PC-9 (cell line): Measurements from ENCODE around the gene NDUFAF2. TPM values are rescaled to one million over a fixed set of nuclear protein-coding genes. Genes with fewer than 3 reads are reported as not detected.

Experiments
- BruUV-seq: library from RNA; stranded (reverse); fragments of 400-500 nt; replicated peaks from 2 replicates; lab custom pipeline; 2021; lab: Mats Ljungman, UMichigan
- CTCF ChIA-PET: fragments of 300-600 bp; sonication (Branson Sonifier 250); formaldehyde crosslinking; loops from one replicate; lab custom pipeline; 2022; ENCODE audit warnings: antibody characterized with exemption; lab: Charles Lee
- POLR2A ChIA-PET: fragments of 300-600 bp; sonication (Branson Sonifier 250); formaldehyde crosslinking; loops from one replicate; lab custom pipeline; 2022; ENCODE audit warnings: antibody characterized with exemption; ENCODE audit not compliant: unreplicated experiment; lab: Charles Lee
- DNase-seq, 2 experiments: peaks; one replicate each; pipeline versions ENCODE4 v3.0.0 to v3.0.0-alpha.2; 2015 to 2022; ENCODE audit warnings: mixed read lengths in 1 of 2
- H2AFZ ChIP-seq: fragments of 200-600 bp; sonication (generic); 2 replicates; pipeline ENCODE4 v1.8.1; 2017; ENCODE audit warnings: antibody characterized with exemption
- H3F3A ChIP-seq: fragments of 200-600 bp; sonication (generic); 2 replicates; pipeline ENCODE4 v1.8.1; 2017; ENCODE audit warnings: antibody characterized with exemption, mild to moderate bottlenecking, low read depth; ENCODE audit not compliant: insufficient read depth
- H3K27ac ChIP-seq: fragments of 200-600 bp; sonication (generic); 2 replicates; pipeline ENCODE4 v1.6.1; 2016; ENCODE audit warnings: mixed run types
- H3K27me3 ChIP-seq: fragments of 200-600 bp; sonication (generic); 2 replicates; pipeline ENCODE4 v1.6.1; 2016; ENCODE audit warnings: low read depth, mixed run types; ENCODE audit not compliant: insufficient read depth
- H3K36me3 ChIP-seq: fragments of 200-600 bp; sonication (generic); 2 replicates; pipeline ENCODE4 v1.6.1; 2016; ENCODE audit warnings: low read depth, mixed run types
- H3K4me1 ChIP-seq: fragments of 200-600 bp; sonication (generic); replicated peaks from 2 replicates; pipeline ENCODE4 v1.6.1; 2016; ENCODE audit warnings: mixed run types; ENCODE audit not compliant: insufficient read depth
- H3K4me2 ChIP-seq: fragments of 200-600 bp; sonication (generic); 2 replicates; pipeline ENCODE4 v1.6.1; 2017; ENCODE audit warnings: mixed run types
- H3K4me3 ChIP-seq: fragments of 200-600 bp; sonication (generic); 2 replicates; pipeline ENCODE4 v1.6.1; 2016; ENCODE audit warnings: mixed run types
- H3K79me2 ChIP-seq: fragments of 200-600 bp; sonication (generic); 2 replicates; pipeline ENCODE4 v1.6.1; 2017; ENCODE audit warnings: low read depth, mixed run types
- H3K9me2 ChIP-seq: fragments of 200-600 bp; sonication (generic); 2 replicates; pipeline ENCODE4 v1.8.1; 2017; ENCODE audit warnings: mild to moderate bottlenecking; ENCODE audit not compliant: insufficient read depth
- H3K9me3 ChIP-seq: fragments of 200-600 bp; sonication (generic); 2 replicates; pipeline ENCODE4 v1.8.1; 2016; ENCODE audit warnings: low read depth; ENCODE audit not compliant: insufficient read depth
- H4K20me1 ChIP-seq: fragments of 200-600 bp; sonication (generic); 2 replicates; pipeline ENCODE4 v1.8.1; 2017; ENCODE audit not compliant: insufficient read depth
- EZH2 ChIP-seq: fragments of 200-600 bp; sonication (generic); IDR thresholded peaks from 2 replicates; pipeline ENCODE4 v1.8.0; 2017; ENCODE audit warnings: antibody characterized with exemption, low read depth
- intact Hi-C: fragments of 100-400 bp; cut with micrococcal nuclease; formaldehyde crosslinking; loops from one replicate; pipeline ENCODE4 v1.10.0; 2022; ENCODE audit not compliant: unreplicated experiment
- total RNA-seq: library from RNA; stranded (reverse); gene quantifications from 2 replicates; pipeline ENCODE4 v1.2.3, GENCODE V29; 2021
- TF ChIP-seq, protein P1 (sequence below): fragments of 200-600 bp; sonication (generic); conservative IDR thresholded peaks from 2 replicates; pipeline ENCODE4 v1.6.1; 2017; ENCODE audit warnings: mixed run types, antibody characterized with exemption, mild to moderate bottlenecking, moderate library complexity

The NDUFAF2 gene
- total RNA-seq, 1 experiment from 2014 or later: 42.7 TPM

DNA sequence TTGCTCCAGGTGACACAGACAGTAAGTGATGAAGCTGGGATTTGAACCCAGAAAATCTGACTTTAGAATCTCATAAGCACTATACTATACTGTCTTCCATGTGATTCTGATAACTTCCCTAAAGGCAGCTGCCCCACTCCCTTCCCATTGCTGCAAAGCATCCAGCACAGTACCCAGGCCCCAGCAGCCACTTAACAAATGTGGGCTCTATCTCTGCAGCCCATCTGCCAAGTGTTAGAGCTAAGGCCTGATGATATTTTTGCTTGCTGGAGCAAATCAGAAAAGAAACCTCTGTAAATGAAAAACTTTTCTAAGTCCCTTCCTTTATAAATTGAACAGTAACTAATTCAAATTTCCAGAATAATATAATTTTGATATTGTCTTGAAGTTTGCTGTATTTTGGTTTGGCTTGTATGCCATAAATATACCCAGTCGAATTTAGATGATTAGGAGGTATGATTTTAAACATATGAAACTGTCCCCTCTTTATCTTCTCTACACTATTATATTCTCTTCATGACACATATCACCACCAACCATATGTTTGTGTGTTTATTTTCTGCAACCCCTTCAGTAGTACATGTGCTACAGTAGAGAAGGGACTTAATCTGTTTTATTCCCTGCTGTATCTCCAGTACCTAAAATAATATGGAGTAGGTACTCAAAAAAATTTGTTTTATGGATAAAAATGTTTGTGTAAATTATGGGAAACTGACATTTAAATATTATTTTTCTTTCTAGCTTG, 153.4 kb downstream of the NDUFAF2 start:
- H3K27ac ChIP-seq: no peak overlapping the region
- no peaks in the 10 kb centered on the region for H3K9me3 ChIP-seq
- peaks cover 10% of the 10 kb centered on the region; the same call in 1 of the 2 replicates for H3K36me3 ChIP-seq
- no peak overlapping the region for H3K4me3 ChIP-seq
- DNase-seq: no peak
- no peaks in the 10 kb centered on the region for H3K4me1 ChIP-seq
- POLR2A ChIA-PET: no interaction called here
- no peak overlapping the region for H3K4me2 ChIP-seq
- BruUV-seq: no TSS peak
- no peak overlapping the region for H2AFZ ChIP-seq
- no peaks in the 10 kb centered on the region for H3K27me3 ChIP-seq
- CTCF ChIA-PET: no interaction called here
- no peaks in the 10 kb centered on the region; the same call in none of the 2 replicates for H4K20me1 ChIP-seq
- intact Hi-C loops: no loop called here
- no peaks in the 10 kb centered on the region for H3F3A ChIP-seq
- no peaks in the 10 kb centered on the region for H3K79me2 ChIP-seq
- H3K9me2 ChIP-seq: no peaks in the 10 kb centered on the region; the same call in 1 of the 2 replicates
- TF ChIP-seq EZH2: no peak
- TF ChIP-seq, protein P1, sequence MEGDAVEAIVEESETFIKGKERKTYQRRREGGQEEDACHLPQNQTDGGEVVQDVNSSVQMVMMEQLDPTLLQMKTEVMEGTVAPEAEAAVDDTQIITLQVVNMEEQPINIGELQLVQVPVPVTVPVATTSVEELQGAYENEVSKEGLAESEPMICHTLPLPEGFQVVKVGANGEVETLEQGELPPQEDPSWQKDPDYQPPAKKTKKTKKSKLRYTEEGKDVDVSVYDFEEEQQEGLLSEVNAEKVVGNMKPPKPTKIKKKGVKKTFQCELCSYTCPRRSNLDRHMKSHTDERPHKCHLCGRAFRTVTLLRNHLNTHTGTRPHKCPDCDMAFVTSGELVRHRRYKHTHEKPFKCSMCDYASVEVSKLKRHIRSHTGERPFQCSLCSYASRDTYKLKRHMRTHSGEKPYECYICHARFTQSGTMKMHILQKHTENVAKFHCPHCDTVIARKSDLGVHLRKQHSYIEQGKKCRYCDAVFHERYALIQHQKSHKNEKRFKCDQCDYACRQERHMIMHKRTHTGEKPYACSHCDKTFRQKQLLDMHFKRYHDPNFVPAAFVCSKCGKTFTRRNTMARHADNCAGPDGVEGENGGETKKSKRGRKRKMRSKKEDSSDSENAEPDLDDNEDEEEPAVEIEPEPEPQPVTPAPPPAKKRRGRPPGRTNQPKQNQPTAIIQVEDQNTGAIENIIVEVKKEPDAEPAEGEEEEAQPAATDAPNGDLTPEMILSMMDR: no peak

DNA sequence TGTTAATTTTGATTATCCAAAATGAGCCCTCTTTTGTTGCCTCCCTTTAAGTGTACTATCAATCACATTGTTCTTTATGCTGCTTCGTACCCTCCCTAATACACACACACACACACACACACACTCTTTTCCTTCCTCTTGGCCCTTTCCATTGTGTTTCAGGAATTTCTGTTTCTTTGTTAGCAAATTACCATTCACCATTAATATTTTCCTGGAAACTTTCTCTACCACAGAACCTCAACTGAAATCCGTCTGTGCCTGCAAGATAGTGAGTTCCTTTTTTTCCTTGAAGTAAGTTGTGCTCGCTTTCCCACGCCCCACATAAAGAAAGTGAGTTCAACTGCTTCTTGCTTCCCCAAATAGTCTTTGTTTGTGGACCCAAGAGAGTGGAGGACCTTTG, 155.4 kb downstream of the NDUFAF2 start:
- POLR2A ChIA-PET: interaction anchor here (0.6 kb wide), 1 partner anchor 231 kb away, joined by 3 read pairs; the partner anchor contains the start of gene ZSWIM6
- TF ChIP-seq EZH2: no peak
- TF ChIP-seq, protein P1: no peak
- Histone ChIP-seq H3K79me2 (no peaks in the 10 kb centered on the region), H4K20me1 (no peaks in the 10 kb centered on the region; the same call in 1 of the 2 replicates), H3K36me3 (peaks cover 10% of the 10 kb centered on the region; the same call in 1 of the 2 replicates), H2AFZ (no peak overlapping the region), H3K9me3 (no peaks in the 10 kb centered on the region), H3K9me2 (no peaks in the 10 kb centered on the region; the same call in 1 of the 2 replicates), H3K4me1 (no peaks in the 10 kb centered on the region), H3K27ac (no peak overlapping the region), H3K4me2 (no peak overlapping the region), H3F3A (no peaks in the 10 kb centered on the region), H3K27me3 (no peaks in the 10 kb centered on the region), H3K4me3 (no peak overlapping the region)
- CTCF ChIA-PET: no interaction called here
- intact Hi-C loops: no loop called here
- DNase-seq: no peak
- no TSS peak for BruUV-seq

DNA sequence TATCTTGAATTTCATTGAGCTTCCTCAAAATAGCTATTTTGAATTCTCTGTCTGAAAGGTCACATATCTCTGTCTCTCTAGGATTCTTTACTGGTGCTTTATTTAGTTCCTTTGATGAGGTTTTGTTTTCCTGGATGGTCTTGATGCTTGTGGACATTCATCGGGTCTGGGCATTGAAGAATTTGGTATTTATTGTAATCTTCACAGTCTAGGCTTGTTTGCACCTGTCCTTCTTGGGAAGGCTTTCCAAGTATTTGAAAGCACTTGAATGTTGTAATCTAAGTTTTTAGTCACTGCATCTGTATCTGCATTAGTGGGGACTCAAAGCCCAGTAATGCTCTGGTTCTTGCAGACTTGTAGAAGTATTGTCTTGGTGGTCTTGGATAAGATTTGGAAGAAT, 169.4 kb downstream of the NDUFAF2 start:
- Histone ChIP-seq H4K20me1 (no peaks in the 10 kb centered on the region), H3K4me2 (no peak overlapping the region), H3F3A (no peaks in the 10 kb centered on the region), H3K79me2 (no peaks in the 10 kb centered on the region), H3K27ac (no peak overlapping the region), H3K36me3 (no peaks in the 10 kb centered on the region; the same call in 1 of the 2 replicates), H2AFZ (no peak overlapping the region), H3K27me3 (no peaks in the 10 kb centered on the region), H3K4me3 (no peak overlapping the region), H3K4me1 (no peaks in the 10 kb centered on the region), H3K9me3 (no peaks in the 10 kb centered on the region), H3K9me2 (no peaks in the 10 kb centered on the region)
- ChIA-PET CTCF (no interaction called here), POLR2A (no interaction called here)
- no peak for TF ChIP-seq EZH2
- TF ChIP-seq, protein P1: no peak
- BruUV-seq: no TSS peak
- DNase-seq: no peak
- intact Hi-C loops: no loop called here
